ENCODE measurements around the gene EIF3I. TPM values are rescaled to one million over a fixed set of nuclear protein-coding genes. Genes with fewer than 3 reads are reported as not detected.

The EIF3I gene
- total RNA-seq, 4 donors from 2014 or later: 98.8 to 211 (median 178) TPM

GRCh38 chr1:32195531-32195930, 26.7 kb upstream of the EIF3I start:
- TF ChIP-seq POLR2A (IDR thresholded peaks at IDR 0.05) (no peak), POLR2AphosphoS5 (IDR thresholded peaks at IDR 0.05) (no peak), EP300 (IDR thresholded peaks at IDR 0.05) (no peak)
- TF ChIP-seq, protein P1, sequence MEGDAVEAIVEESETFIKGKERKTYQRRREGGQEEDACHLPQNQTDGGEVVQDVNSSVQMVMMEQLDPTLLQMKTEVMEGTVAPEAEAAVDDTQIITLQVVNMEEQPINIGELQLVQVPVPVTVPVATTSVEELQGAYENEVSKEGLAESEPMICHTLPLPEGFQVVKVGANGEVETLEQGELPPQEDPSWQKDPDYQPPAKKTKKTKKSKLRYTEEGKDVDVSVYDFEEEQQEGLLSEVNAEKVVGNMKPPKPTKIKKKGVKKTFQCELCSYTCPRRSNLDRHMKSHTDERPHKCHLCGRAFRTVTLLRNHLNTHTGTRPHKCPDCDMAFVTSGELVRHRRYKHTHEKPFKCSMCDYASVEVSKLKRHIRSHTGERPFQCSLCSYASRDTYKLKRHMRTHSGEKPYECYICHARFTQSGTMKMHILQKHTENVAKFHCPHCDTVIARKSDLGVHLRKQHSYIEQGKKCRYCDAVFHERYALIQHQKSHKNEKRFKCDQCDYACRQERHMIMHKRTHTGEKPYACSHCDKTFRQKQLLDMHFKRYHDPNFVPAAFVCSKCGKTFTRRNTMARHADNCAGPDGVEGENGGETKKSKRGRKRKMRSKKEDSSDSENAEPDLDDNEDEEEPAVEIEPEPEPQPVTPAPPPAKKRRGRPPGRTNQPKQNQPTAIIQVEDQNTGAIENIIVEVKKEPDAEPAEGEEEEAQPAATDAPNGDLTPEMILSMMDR (IDR thresholded peaks at IDR 0.05): no peak
- Histone ChIP-seq H3K36me3 (peaks cover 74% of the 10 kb centered on the region), H3K27ac (no peak overlapping the region), H3K9me3 (no peaks in the 10 kb centered on the region), H3K4me1 (peaks cover 18% of the 10 kb centered on the region), H3K27me3 (no peaks in the 10 kb centered on the region), H3K4me3 (no peak overlapping the region)
- WGBS: 80% methylated on average over 3 of the region's 3 CpGs
- no peak for DNase-seq (ENCODE audit: low spot score in 2 of 2)

GRCh38 chr1:32195972-32196823, 26.0 kb upstream of the EIF3I start:
- no peak overlapping the region for H3K27ac ChIP-seq
- H3K4me3 ChIP-seq: no peak overlapping the region
- peaks cover 24% of the 10 kb centered on the region for H3K4me1 ChIP-seq
- H3K36me3 ChIP-seq: peaks cover 67% of the 10 kb centered on the region
- H3K9me3 ChIP-seq: no peaks in the 10 kb centered on the region
- DNase-seq (ENCODE audit: low spot score in 2 of 2): no peak
- no peak for TF ChIP-seq POLR2AphosphoS5 (IDR thresholded peaks at IDR 0.05)
- TF ChIP-seq EP300 (IDR thresholded peaks at IDR 0.05): no peak
- TF ChIP-seq POLR2A (IDR thresholded peaks at IDR 0.05): no peak
- TF ChIP-seq, protein P1 (IDR thresholded peaks at IDR 0.05): no peak
- no peaks in the 10 kb centered on the region for H3K27me3 ChIP-seq

DNA sequence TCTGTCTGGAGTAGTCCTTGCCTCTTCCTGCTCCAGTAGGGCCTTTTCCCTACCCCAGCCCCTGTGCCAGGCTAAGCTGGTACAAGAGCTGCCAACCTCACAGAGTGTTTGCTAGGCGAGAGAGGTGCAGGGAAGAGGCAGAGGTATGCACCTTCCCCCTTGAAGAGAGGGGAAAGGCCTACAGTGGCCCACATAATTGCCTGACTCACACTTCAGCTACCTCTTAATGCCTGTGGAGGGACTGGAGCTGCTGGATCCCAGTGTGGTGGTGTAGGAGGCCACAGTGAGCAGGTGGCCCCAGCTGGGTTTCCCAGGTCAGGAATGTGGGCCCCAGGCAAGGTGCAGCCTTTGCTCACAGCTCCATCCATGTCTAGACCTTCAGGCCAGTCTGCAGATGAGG, 25.1 kb upstream of the EIF3I start:
- H3K27me3 ChIP-seq: no peaks in the 10 kb centered on the region
- TF ChIP-seq POLR2A (IDR thresholded peaks at IDR 0.05) (no peak), EP300 (IDR thresholded peaks at IDR 0.05) (no peak), POLR2AphosphoS5 (IDR thresholded peaks at IDR 0.05) (no peak)
- TF ChIP-seq, protein P1 (IDR thresholded peaks at IDR 0.05): no peak
- H3K4me1 ChIP-seq: peaks cover 33% of the 10 kb centered on the region
- no peaks in the 10 kb centered on the region for H3K9me3 ChIP-seq
- no peak overlapping the region for H3K27ac ChIP-seq
- no peak for DNase-seq (ENCODE audit: low spot score in 2 of 2)
- 88% methylated on average over 1 of the region's 1 CpG for WGBS
- no peak overlapping the region for H3K4me3 ChIP-seq
- peaks cover 58% of the 10 kb centered on the region for H3K36me3 ChIP-seq

DNA sequence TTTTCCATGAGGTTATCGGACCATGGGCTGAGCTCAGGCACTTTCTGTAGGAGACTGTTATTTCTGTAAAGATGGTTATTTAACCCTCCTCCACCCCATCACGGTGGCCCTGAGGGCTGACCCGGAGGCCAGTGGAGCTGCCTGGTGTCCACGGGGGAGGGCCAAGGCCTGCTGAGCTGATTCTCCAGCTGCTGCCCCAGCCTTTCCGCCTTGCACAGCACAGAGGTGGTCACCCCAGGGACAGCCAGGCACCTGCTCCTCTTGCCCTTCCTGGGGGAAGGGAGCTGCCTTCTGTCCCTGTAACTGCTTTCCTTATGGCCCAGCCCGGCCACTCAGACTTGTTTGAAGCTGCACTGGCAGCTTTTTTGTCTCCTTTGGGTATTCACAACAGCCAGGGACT, 24.4 kb upstream of the EIF3I start:
- Histone ChIP-seq H3K27me3 (no peaks in the 10 kb centered on the region), H3K4me3 (no peak overlapping the region), H3K4me1 (peaks cover 37% of the 10 kb centered on the region), H3K36me3 (peaks cover 51% of the 10 kb centered on the region), H3K9me3 (no peaks in the 10 kb centered on the region), H3K27ac (no peak overlapping the region)
- 67% methylated on average over 6 of the region's 6 CpGs for WGBS
- TF ChIP-seq POLR2A (IDR thresholded peaks at IDR 0.05) (no peak), EP300 (IDR thresholded peaks at IDR 0.05) (no peak), POLR2AphosphoS5 (IDR thresholded peaks at IDR 0.05) (no peak)
- TF ChIP-seq, protein P1 (IDR thresholded peaks at IDR 0.05): no peak
- DNase-seq (ENCODE audit: low spot score in 2 of 2): no peak

GRCh38 chr1:32198237-32199042, 23.8 kb upstream of the EIF3I start:
- H3K27ac ChIP-seq: no peak overlapping the region
- 77% methylated on average over 3 of the region's 3 CpGs for WGBS
- no peak for TF ChIP-seq POLR2A (IDR thresholded peaks at IDR 0.05)
- TF ChIP-seq, protein P1 (IDR thresholded peaks at IDR 0.05): no peak
- TF ChIP-seq EP300 (IDR thresholded peaks at IDR 0.05): no peak
- TF ChIP-seq POLR2AphosphoS5 (IDR thresholded peaks at IDR 0.05): no peak

More at GRCh38 chr1:32198237-32199042, 23.8 kb upstream of the EIF3I start:
- peaks cover 45% of the 10 kb centered on the region for H3K36me3 ChIP-seq
- no peak overlapping the region for H3K4me3 ChIP-seq
- DNase-seq (ENCODE audit: low spot score in 2 of 2): no peak
- no peaks in the 10 kb centered on the region for H3K9me3 ChIP-seq
- no peaks in the 10 kb centered on the region for H3K27me3 ChIP-seq
- peaks cover 37% of the 10 kb centered on the region for H3K4me1 ChIP-seq
